Kidney (tissue), 14 donors: Measurements from ENCODE around the gene CNOT3. TPM values are rescaled to one million over a fixed set of nuclear protein-coding genes. Genes with fewer than 3 reads are reported as not detected.

ENCODE experiments used
- DNase-seq, 5 donors: peaks; one replicate each; pipeline ENCODE4 v3.0.0-alpha.2; 2013 to 2020
- FAIRE-seq: peaks from 2 replicates; lab custom pipeline; 2012; peaks lifted over from hg19 to GRCh38; lab: Jason Lieb, UNC
- H3K27ac ChIP-seq, 2 donors: one replicate each; pipeline ENCODE4 v1.7.0; 2013; ENCODE audit warnings: low read depth in 2 of 2, low read length in 2 of 2, inconsistent platforms in 1 of 2
- H3K27me3 ChIP-seq: one replicate; pipeline ENCODE4 v1.7.1; 2013; ENCODE audit warnings: low read length, inconsistent platforms; ENCODE audit not compliant: control insufficient read depth, insufficient read depth
- H3K36me3 ChIP-seq, 3 donors: one replicate each; pipeline versions ENCODE4 v1.7.0 to v1.7.1; 2013; ENCODE audit warnings: low read length in 3 of 3, control low read depth in 1 of 3, inconsistent platforms in 1 of 3; ENCODE audit not compliant: insufficient read depth in 3 of 3, control insufficient read depth in 2 of 3
- H3K4me1 ChIP-seq, 3 donors: one replicate each; pipeline versions ENCODE4 v1.7.0 to v1.7.1; 2013; ENCODE audit warnings: low read length in 3 of 3, inconsistent platforms in 1 of 3, low read depth in 1 of 3; ENCODE audit not compliant: control insufficient read depth in 2 of 3, insufficient read depth in 2 of 3
- H3K4me3 ChIP-seq, 3 donors: one replicate each; pipeline versions ENCODE4 v1.7.0 to v1.8.1; 2013; ENCODE audit warnings: low read length in 3 of 3, control low read depth in 1 of 3, inconsistent platforms in 1 of 3
- H3K9ac ChIP-seq, 3 donors: one replicate each; pipeline versions ENCODE4 v1.7.0 to v1.7.1; 2013; ENCODE audit warnings: low read length in 3 of 3, control low read depth in 1 of 3, inconsistent platforms in 1 of 3
- H3K9me3 ChIP-seq, 3 donors: one replicate each; pipeline versions ENCODE4 v1.7.0 to v1.7.1; 2013; ENCODE audit warnings: low read length in 3 of 3, control low read depth in 1 of 3, inconsistent platforms in 1 of 3; ENCODE audit not compliant: control insufficient read depth in 2 of 3, insufficient read depth in 1 of 3
- intact Hi-C: fragments of 100-400 bp; cut with DNase I; formaldehyde crosslinking; loops from one replicate; pipeline ENCODE4 v1.11.1; 2022
- polyA plus RNA-seq: library from polyadenylated mRNA; stranded (reverse); fragments of 350-450 nt; fragmentation: Illumina TruSeq; extraction: RNeasy Lipid Tissue Mini Kit (QIAGEN cat#74804); gene quantifications from one replicate; pipeline ENCODE4 v1.2.3, GENCODE V29; 2014; ENCODE audit warnings: low read depth, low replicate concordance; ENCODE audit not compliant: insufficient read depth
- total RNA-seq: library from RNA; stranded (reverse); fragmentation: NEBNext Ultra II Directional; extraction: Animal tissue kit (Norgen Biotek cat#: 25700); gene quantifications from one replicate; pipeline ENCODE4 v1.2.1, GENCODE V29; 2021
- TF ChIP-seq, protein P1 (sequence below): IDR thresholded peaks from 3 replicates; pipeline ENCODE4 v1.5.1; 2012; ENCODE audit warnings: mild to moderate bottlenecking, moderate library complexity, borderline replicate concordance; ENCODE audit not compliant: insufficient read depth; ENCODE audit errors: extremely low read depth
- donor health status: control.
- donor health status: control.
- donor health status: control.
- donor health status: control.
- donor health status: control.
- donor health status: DM: yes; HTN: yes; CAD: no.
- donor health status: Normal renal cell carcinoma (clear cell type).

Gene CNOT3
- total and polyA plus RNA-seq, 2 donors from 2014 or later, result 30.8 to 38.1 TPM

DNA sequence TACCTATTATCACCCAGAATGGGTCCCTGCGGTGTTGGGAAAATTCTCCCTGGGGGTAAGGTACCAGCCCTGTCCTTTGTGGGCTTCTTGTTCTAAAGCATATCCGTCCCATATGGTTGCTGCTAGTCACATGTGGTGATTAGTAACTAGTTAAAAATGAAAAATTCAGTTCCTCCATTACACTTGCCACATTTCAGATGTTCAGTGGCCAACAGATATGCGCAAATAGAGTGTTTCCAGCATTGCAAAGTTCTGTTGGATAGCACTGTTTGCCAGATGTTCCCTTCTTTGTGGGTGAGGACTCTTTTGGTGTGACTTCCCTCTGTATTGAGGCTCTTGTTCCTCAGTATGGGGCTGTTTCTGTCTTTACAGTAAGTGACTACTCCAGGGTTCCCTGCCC, 3.8 kb downstream of the CNOT3 start:
- DNase-seq, result no peak
- TF ChIP-seq, protein P1, sequence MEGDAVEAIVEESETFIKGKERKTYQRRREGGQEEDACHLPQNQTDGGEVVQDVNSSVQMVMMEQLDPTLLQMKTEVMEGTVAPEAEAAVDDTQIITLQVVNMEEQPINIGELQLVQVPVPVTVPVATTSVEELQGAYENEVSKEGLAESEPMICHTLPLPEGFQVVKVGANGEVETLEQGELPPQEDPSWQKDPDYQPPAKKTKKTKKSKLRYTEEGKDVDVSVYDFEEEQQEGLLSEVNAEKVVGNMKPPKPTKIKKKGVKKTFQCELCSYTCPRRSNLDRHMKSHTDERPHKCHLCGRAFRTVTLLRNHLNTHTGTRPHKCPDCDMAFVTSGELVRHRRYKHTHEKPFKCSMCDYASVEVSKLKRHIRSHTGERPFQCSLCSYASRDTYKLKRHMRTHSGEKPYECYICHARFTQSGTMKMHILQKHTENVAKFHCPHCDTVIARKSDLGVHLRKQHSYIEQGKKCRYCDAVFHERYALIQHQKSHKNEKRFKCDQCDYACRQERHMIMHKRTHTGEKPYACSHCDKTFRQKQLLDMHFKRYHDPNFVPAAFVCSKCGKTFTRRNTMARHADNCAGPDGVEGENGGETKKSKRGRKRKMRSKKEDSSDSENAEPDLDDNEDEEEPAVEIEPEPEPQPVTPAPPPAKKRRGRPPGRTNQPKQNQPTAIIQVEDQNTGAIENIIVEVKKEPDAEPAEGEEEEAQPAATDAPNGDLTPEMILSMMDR, result no peak
- Histone ChIP-seq H3K36me3 (peaks cover 13 to 46% (median 34%) of the 10 kb centered on the region in 3 donors), H3K27me3 (no peaks in the 10 kb centered on the region), H3K27ac (no peak overlapping the region), H3K9me3 (no peaks in the 10 kb centered on the region), H3K4me1 (peaks cover 0 to 25% (median 0%) of the 10 kb centered on the region in 3 donors), H3K4me3 (no peak overlapping the region), H3K9ac (no peak overlapping the region)
- FAIRE-seq, result no peak
- intact Hi-C loops, result no loop called here

DNA sequence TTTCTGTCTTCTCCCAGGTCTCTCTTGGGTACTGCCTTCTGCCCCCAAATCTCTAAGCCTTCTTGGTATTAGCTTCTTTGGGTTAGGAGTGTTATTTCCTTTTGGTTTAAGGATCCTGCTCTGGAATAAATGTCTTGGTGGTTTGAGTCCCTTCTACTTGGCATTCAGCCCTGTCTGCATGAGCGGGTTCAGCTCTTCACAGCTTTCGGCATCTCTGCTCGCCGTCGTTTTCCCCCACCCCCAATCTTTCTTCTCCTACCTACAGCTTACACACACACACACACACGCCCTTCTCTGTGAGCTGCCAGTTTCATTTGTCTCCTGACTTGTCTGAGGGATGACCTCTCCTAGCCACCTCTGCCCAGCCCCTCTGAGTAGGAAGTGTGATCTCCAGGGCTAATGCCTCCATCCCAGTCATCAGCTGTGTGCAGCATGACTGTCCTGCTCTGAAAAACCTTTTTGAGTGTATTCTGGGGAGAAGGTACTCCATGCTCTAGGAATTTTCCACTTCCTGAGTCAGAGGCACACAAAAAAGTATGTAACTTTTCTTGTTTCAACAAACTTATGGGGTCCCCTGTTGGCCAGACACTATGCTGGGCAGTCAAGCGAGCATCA, 4.7 kb downstream of the CNOT3 start:
- H3K9ac ChIP-seq, result no peak overlapping the region
- no peak for FAIRE-seq
- TF ChIP-seq, protein P1, result no peak
- H3K27ac ChIP-seq, result no peak overlapping the region
- peaks cover 0 to 22% (median 0%) of the 10 kb centered on the region in 3 donors for H3K4me1 ChIP-seq
- no peak overlapping the region for H3K4me3 ChIP-seq
- no peak for DNase-seq
- H3K9me3 ChIP-seq, result no peaks in the 10 kb centered on the region
- intact Hi-C loops, result no loop called here
- H3K27me3 ChIP-seq, result no peaks in the 10 kb centered on the region
- H3K36me3 ChIP-seq, result peaks cover 13 to 55% (median 38%) of the 10 kb centered on the region in 3 donors

DNA sequence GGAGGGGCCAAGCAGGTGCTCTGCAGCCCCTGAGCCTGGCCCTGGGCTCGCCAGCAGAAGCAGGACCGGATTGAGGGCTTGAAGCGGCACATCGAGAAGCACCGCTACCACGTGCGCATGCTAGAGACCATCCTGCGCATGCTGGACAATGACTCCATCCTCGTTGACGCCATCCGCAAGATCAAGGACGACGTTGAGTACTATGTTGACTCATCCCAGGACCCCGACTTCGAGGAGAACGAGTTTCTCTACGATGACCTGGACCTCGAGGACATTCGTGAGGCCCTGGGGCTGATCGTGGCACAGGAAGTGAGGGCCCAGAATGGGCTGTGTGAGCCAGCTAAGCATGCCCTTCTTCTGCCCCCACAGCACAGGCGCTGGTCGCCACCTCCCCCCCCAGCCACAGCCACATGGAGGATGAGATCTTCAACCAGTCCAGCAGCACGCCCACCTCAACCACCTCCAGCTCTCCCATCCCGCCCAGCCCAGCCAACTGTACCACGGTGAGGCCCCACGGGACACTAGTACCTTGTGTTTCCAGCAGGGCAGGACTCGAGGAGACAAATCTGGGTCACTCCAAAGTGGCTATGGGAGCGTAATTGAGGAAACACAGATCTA, 8.1 kb downstream of the CNOT3 start:
- Histone ChIP-seq H3K4me3 (no peak overlapping the region), H3K9me3 (no peaks in the 10 kb centered on the region), H3K4me1 (peaks cover 0 to 4% (median 0%) of the 10 kb centered on the region in 3 donors), H3K27ac (no peak overlapping the region), H3K9ac (no peak overlapping the region), H3K36me3 (peaks cover 15 to 58% (median 52%) of the 10 kb centered on the region in 3 donors), H3K27me3 (no peaks in the 10 kb centered on the region)
- no peak for FAIRE-seq
- no peak for DNase-seq
- intact Hi-C loops, result no loop called here
- TF ChIP-seq, protein P1, result no peak
